Endodermal cell (in vitro differentiated cells): ENCODE data around the gene AKR1E2. TPM values are rescaled to one million over a fixed set of nuclear protein-coding genes. Genes with fewer than 3 reads are reported as not detected.

Experiments used
- DNase-seq: peaks from one replicate; pipeline ENCODE4 v3.0.0-alpha.2; 2017
- H3K27ac ChIP-seq: 2 replicates; pipeline ENCODE4 v1.5.1; 2013; ENCODE audit warnings: mild to moderate bottlenecking, low read depth, low read length, moderate library complexity
- H3K27me3 ChIP-seq: 2 replicates; pipeline ENCODE4 v1.6.1; 2013; ENCODE audit warnings: mild to moderate bottlenecking, low read length, moderate library complexity; ENCODE audit not compliant: insufficient read depth, control insufficient read depth, poor library complexity, severe bottlenecking
- H3K36me3 ChIP-seq: 2 replicates; pipeline ENCODE4 v1.7.0; 2013; ENCODE audit warnings: mild to moderate bottlenecking, low read length, moderate library complexity; ENCODE audit not compliant: control insufficient read depth, insufficient read depth
- H3K4me1 ChIP-seq: one replicate; pipeline ENCODE4 v1.7.0; 2013; ENCODE audit warnings: low read length; ENCODE audit not compliant: control insufficient read depth, insufficient read depth
- H3K4me3 ChIP-seq: 2 replicates; pipeline ENCODE4 v1.5.1; 2013; ENCODE audit warnings: mild to moderate bottlenecking, low read length, moderate library complexity
- H3K9ac ChIP-seq: 2 replicates; pipeline ENCODE4 v1.6.1; 2013; ENCODE audit warnings: mild to moderate bottlenecking, low read length, moderate library complexity; ENCODE audit not compliant: poor library complexity, severe bottlenecking; ENCODE audit errors: extremely low read depth
- H3K9me3 ChIP-seq: 2 replicates; pipeline ENCODE4 v1.6.1; 2013; ENCODE audit warnings: mild to moderate bottlenecking, low read length, moderate library complexity; ENCODE audit not compliant: control insufficient read depth
- H3K27ac Mint-ChIP-seq: 2 replicates; pipeline ENCODE4 v1.8.0; 2020; ENCODE audit warnings: mixed read lengths
- H3K27me3 Mint-ChIP-seq: 2 replicates; pipeline ENCODE4 v1.8.0; 2021; ENCODE audit warnings: mild to moderate bottlenecking, mixed read lengths; ENCODE audit not compliant: insufficient read depth
- H3K36me3 Mint-ChIP-seq: 2 replicates; pipeline ENCODE4 v1.8.0; 2020; ENCODE audit warnings: low read depth, mixed read lengths
- H3K4me1 Mint-ChIP-seq: 2 replicates; pipeline ENCODE4 v1.8.0; 2020; ENCODE audit warnings: mixed read lengths
- H3K4me3 Mint-ChIP-seq: 2 replicates; pipeline ENCODE4 v1.8.0; 2020; ENCODE audit warnings: mild to moderate bottlenecking, moderate library complexity, mixed read lengths
- H3K9me3 Mint-ChIP-seq: 2 replicates; pipeline ENCODE4 v1.8.0; 2020; ENCODE audit warnings: mild to moderate bottlenecking, mixed read lengths
- CTCF ChIP-seq: fragments of 200-600 bp; sonication (generic); conservative IDR thresholded peaks from 2 replicates; pipeline ENCODE4 v1.5.0; 2021; ENCODE audit warnings: antibody characterized with exemption, mild to moderate bottlenecking
- WGBS, 2 experiments: methylation state at CpG; one replicate each; pipeline versions ENCODE4 v1.1.5 to v1.1.7; 2013; ENCODE audit warnings: missing lambda C conversion rate in 2 of 2, mixed read lengths in 1 of 2; ENCODE audit not compliant: insufficient coverage in 1 of 2, insufficient read length in 1 of 2; 5-methylcytosine and 5-hydroxymethylcytosine counted together
- total RNA-seq, 2 donors: library from RNA; stranded (reverse); fragmentation: NEBNext Ultra II Directional in 1 of 2; extraction: Animal tissue kit (Norgen Biotek cat#: 25700) in 1 of 2; gene quantifications; 2 replicates in 1 of 2; 3 replicates in 1 of 2; pipeline ENCODE4 v1.2.1, GENCODE V29; 2021

AKR1E2 gene
- total RNA-seq, 2 donors from 2014 or later, result 5.7 to 6.4 TPM

- Histone ChIP-seq H3K36me3 (no peaks in the 10 kb centered on the region), H3K4me1 (no peaks in the 10 kb centered on the region), H3K27ac (no peak overlapping the region), H3K9ac (no peak overlapping the region), H3K27me3 (peaks cover 7% of the 10 kb centered on the region), H3K4me3 (no peak overlapping the region), H3K9me3 (no peaks in the 10 kb centered on the region)
- Mint-ChIP-seq H3K27me3 (peaks cover 17% of the 10 kb centered on the region), H3K36me3 (peaks cover 1% of the 10 kb centered on the region), H3K4me1 (peaks cover 7% of the 10 kb centered on the region), H3K27ac (no peak overlapping the region), H3K9me3 (no peaks in the 10 kb centered on the region), H3K4me3 (no peak overlapping the region)
- TF ChIP-seq CTCF, result no peak
- no peak for DNase-seq
- 94 to 100% methylated on average over 4 to 5 of the region's 5 CpGs for WGBS, 2 experiments
These were observed 5.1 kb downstream of the AKR1E2 start for GRCh38 chr10:4831091-4831490.

GRCh38 chr10:4833286-4833685 is 7.3 kb downstream of the AKR1E2 start:
- Mint-ChIP-seq H3K9me3 (no peaks in the 10 kb centered on the region), H3K4me3 (no peak overlapping the region)
- no peak for DNase-seq

GRCh38 chr10:4834898-4835405 is 8.9 kb downstream of the AKR1E2 start:
- no peak overlapping the region for H3K27ac ChIP-seq
- Mint-ChIP-seq H3K27ac (no peak overlapping the region), H3K9me3 (no peaks in the 10 kb centered on the region), H3K36me3 (peaks cover 1% of the 10 kb centered on the region), H3K4me1 (peaks cover 5% of the 10 kb centered on the region), H3K4me3 (no peak overlapping the region), H3K27me3 (no peaks in the 10 kb centered on the region)
- H3K9me3 ChIP-seq, result no peaks in the 10 kb centered on the region
- H3K4me1 ChIP-seq, result no peaks in the 10 kb centered on the region
- H3K27me3 ChIP-seq, result no peaks in the 10 kb centered on the region
- no peaks in the 10 kb centered on the region for H3K36me3 ChIP-seq
- no peak overlapping the region for H3K9ac ChIP-seq
- H3K4me3 ChIP-seq, result no peak overlapping the region
- no peak for TF ChIP-seq CTCF
- WGBS, 2 experiments, result 87 to 100% methylated on average over 1 to 4 of the region's 4 CpGs
- no peak for DNase-seq

More at GRCh38 chr10:4833286-4833685, 7.3 kb downstream of the AKR1E2 start:
- no peak overlapping the region for H3K9ac ChIP-seq
- Mint-ChIP-seq H3K4me1 (peaks cover 5% of the 10 kb centered on the region), H3K27me3 (peaks cover 4% of the 10 kb centered on the region), H3K36me3 (peaks cover 1% of the 10 kb centered on the region), H3K27ac (no peak overlapping the region)
- H3K4me1 ChIP-seq, result no peaks in the 10 kb centered on the region
- H3K36me3 ChIP-seq, result no peaks in the 10 kb centered on the region
- no peaks in the 10 kb centered on the region for H3K9me3 ChIP-seq
- H3K27me3 ChIP-seq, result no peaks in the 10 kb centered on the region
- WGBS, 2 experiments, result 95 to 100% methylated on average over 5 to 7 of the region's 7 CpGs
- H3K27ac ChIP-seq, result no peak overlapping the region
- TF ChIP-seq CTCF, result no peak
- H3K4me3 ChIP-seq, result no peak overlapping the region
